Large intestine (tissue), 3 donors: ENCODE results near the gene KCTD21. TPM values are rescaled to one million over a fixed set of nuclear protein-coding genes. Genes with fewer than 3 reads are reported as not detected.
"Not testable (repeated sequence)": the region's sequence is repeated elsewhere in the genome, so short reads cannot be mapped to it uniquely, and the experiment has no call there.

ENCODE experiments used
- DNase-seq, 2 donors: peaks; one replicate each; pipeline versions ENCODE4 v3.0.0 to v3.0.0-alpha.2; 2013
- H3K27ac ChIP-seq: one replicate; pipeline ENCODE4 v1.5.1; 2013; ENCODE audit warnings: low read length
- H3K27me3 ChIP-seq: 2 replicates; pipeline ENCODE4 v1.6.1; 2013; ENCODE audit warnings: low read length; ENCODE audit not compliant: control insufficient read depth, insufficient read depth
- H3K36me3 ChIP-seq: 2 replicates; pipeline ENCODE4 v1.6.1; 2013; ENCODE audit warnings: low read length; ENCODE audit not compliant: control insufficient read depth, insufficient read depth
- H3K4me1 ChIP-seq: one replicate; pipeline ENCODE4 v1.6.1; 2013; ENCODE audit warnings: low read length; ENCODE audit not compliant: control insufficient read depth, insufficient read depth
- H3K4me3 ChIP-seq: one replicate; pipeline ENCODE4 v1.5.1; 2013; ENCODE audit warnings: low read length
- H3K9me3 ChIP-seq: one replicate; pipeline ENCODE4 v1.6.1; 2013; ENCODE audit warnings: mild to moderate bottlenecking, low read depth, low read length, moderate library complexity; ENCODE audit not compliant: control insufficient read depth
- WGBS: methylation state at CpG from one replicate; pipeline ENCODE4 v1.1.5; 2013; ENCODE audit warnings: low lambda C conversion rate; ENCODE audit not compliant: insufficient coverage; 5-methylcytosine and 5-hydroxymethylcytosine counted together
- polyA plus RNA-seq: library from polyadenylated mRNA; unstranded; fragments of 120-200 nt; gene quantifications from one replicate; pipeline ENCODE4 v1.2.1, GENCODE V29; 2013

The KCTD21 gene
- polyA plus RNA-seq, 1 donor, result 5.2 TPM

DNA sequence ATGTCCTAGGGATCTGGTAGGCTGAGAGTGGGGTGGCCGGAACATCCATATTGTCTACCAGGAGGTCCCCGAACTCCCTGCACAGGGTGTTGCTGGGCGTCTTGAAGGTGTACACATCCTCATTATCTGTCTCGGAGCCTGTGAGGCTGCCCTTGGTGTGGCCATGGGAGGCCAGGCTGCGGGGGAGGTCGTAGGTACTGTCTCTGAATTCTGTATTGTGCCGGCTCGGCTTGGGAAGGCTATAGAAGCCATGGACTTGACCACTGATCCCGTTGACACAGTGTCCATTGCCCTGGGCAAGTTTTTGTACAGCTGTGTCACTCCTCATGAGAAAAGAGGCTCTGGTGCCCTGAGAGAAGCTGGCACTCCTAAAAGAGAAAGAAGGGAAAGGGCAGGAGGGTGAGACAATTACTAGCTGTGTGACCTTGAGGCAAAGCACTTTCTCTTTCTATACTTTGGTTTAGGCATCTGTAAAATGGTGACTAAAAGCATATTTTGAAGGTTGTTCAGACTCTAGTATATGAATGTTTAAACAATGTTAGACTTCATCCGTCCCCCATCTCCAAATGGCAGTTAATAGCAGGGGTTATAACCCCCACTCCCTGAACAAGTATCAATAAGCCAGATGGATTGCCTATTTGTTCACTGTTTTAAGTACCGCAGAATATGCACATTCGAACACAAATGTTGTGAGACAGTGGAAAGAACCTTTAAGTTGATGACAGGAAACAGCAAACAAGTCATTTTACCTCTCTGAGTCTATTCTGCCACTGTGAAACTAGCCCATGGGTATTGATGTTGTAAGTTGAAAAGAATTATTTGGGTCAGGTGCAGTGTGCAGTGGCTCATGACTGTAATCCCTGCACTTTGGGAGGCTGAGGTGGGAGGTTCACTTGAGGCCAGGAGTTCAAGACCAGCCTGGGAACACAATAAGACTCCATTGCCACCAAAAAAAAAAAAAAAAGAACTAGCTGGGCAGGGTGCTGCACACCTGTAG lies 38.6 kb upstream of the KCTD21 start:
- no peaks in the 10 kb centered on the region for H3K9me3 ChIP-seq
- DNase-seq, result no peak
- no CpG with 5 or more reads among the region's 12 CpGs for WGBS
- H3K27ac ChIP-seq, result no peak overlapping the region
- H3K27me3 ChIP-seq, result no peaks in the 10 kb centered on the region
- no peak overlapping the region for H3K4me3 ChIP-seq
- peaks cover 31% of the 10 kb centered on the region for H3K36me3 ChIP-seq
- H3K4me1 ChIP-seq, result no peaks in the 10 kb centered on the region

DNA sequence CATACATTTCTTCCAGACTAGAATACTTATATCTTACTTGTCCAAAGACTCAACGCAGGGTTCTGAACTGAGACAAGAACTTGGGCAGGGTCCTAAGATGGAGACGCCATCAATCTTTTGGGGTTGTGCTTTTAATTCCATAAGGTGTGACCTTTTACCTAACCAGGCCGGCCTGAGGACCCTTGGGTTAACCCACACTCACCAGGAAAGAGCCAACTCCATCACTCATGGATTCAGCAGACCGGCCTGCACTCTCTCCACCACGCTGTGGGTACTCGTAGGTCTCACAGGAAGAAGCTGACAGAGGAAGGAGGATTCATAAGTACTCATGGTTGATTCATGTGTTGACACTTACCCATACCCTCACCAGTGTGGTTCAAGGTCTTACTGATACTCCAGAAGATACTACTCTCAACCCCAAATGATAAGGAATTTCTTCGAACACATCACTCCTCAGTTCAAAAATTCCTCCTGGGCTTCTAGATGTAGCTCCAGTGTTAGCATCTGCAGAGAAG lies 36.5 kb upstream of the KCTD21 start:
- no peak for DNase-seq
- Histone ChIP-seq H3K9me3 (no peaks in the 10 kb centered on the region), H3K27ac (no peak overlapping the region), H3K4me1 (no peaks in the 10 kb centered on the region), H3K4me3 (no peak overlapping the region), H3K36me3 (peaks cover 50% of the 10 kb centered on the region), H3K27me3 (no peaks in the 10 kb centered on the region)
- WGBS, result no CpG with 5 or more reads among the region's 7 CpGs

DNA sequence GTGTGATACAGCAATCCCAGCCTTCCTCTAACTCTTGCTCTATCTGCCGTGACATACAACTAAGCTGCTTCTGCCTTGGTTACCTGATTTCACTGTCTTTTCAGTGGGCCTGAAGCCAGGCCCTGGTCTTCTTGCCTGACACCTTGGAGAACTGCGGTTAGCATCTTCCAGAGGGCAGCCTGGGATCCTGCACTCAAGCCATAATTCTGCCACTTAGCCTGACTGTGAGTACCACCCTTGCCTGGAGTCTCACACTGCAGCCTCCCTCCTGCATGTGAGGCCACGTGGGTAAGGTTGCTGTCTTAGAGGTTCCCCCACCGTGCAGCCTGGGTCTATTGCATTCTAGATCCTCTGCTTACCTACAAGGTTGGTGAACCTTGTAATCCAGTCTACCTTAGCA lies 36.1 kb upstream of the KCTD21 start:
- no peak overlapping the region for H3K4me3 ChIP-seq
- DNase-seq, result no peak
- peaks cover 55% of the 10 kb centered on the region for H3K36me3 ChIP-seq
- no CpG with 5 or more reads among the region's 4 CpGs for WGBS
- H3K27me3 ChIP-seq, result no peaks in the 10 kb centered on the region
- H3K4me1 ChIP-seq, result no peaks in the 10 kb centered on the region
- no peak overlapping the region for H3K27ac ChIP-seq
- no peaks in the 10 kb centered on the region for H3K9me3 ChIP-seq

DNA sequence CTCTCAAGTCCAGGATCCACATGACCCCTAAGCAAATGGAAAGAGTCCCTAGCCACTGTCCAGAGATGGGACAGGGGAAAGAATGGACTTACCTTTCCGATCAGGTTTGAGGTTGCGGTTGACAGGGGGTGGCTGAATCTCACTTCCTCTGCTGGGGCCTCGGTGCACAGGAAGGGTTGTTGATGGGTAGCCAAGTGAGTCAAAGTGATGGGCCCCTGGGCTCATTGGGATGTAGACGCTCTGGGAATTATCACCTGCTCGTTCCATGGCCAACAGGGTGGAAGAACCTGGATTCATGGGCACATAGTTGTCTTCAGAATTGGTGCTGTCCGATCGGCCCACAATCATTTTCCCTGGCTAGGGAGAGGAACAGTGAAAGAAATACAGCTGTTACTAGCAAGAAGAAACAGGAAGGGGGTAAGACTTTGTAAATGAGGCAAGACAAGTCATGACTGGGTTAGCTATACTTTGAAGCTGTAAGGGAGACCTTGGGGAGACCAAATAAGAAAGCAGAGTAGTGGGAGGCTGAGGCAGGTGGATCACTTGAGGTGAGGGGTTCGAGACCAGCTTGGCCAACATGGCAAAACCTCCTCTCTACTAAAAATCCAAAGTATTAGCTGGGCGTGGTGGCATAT lies 35.0 kb upstream of the KCTD21 start:
- no CpG with 5 or more reads among the region's 9 CpGs for WGBS
- Histone ChIP-seq H3K9me3 (no peaks in the 10 kb centered on the region), H3K4me1 (no peaks in the 10 kb centered on the region), H3K4me3 (no peak overlapping the region), H3K27ac (no peak overlapping the region), H3K27me3 (no peaks in the 10 kb centered on the region), H3K36me3 (peaks cover 65% of the 10 kb centered on the region)
- no peak for DNase-seq

DNA sequence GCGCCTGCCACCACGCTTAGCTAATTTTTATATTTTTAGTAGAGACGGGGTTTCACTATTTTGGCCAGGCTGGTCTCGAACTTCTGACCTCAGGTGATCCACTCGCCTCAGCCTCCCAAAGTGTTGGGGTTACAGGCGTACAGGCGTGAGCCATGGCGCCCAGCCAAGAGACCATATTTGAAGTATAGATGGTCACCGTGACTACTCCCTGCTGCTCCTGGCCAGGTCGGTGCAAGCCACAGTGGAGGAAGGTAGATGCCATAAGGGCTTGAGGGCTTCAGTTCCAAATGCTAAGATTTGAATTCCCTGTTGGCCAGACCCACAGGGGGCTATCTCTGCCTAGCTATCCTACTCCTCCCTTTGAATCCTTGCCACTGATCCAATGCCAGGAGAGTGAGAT lies 34.3 kb upstream of the KCTD21 start:
- not testable (repeated sequence) for H3K27me3 ChIP-seq, H3K27ac ChIP-seq, H3K9me3 ChIP-seq, H3K4me3 ChIP-seq, DNase-seq, H3K4me1 ChIP-seq
- WGBS, result 100% methylated on average over 1 of the region's 10 CpGs
- peaks cover 72% of the 10 kb centered on the region for H3K36me3 ChIP-seq

DNA sequence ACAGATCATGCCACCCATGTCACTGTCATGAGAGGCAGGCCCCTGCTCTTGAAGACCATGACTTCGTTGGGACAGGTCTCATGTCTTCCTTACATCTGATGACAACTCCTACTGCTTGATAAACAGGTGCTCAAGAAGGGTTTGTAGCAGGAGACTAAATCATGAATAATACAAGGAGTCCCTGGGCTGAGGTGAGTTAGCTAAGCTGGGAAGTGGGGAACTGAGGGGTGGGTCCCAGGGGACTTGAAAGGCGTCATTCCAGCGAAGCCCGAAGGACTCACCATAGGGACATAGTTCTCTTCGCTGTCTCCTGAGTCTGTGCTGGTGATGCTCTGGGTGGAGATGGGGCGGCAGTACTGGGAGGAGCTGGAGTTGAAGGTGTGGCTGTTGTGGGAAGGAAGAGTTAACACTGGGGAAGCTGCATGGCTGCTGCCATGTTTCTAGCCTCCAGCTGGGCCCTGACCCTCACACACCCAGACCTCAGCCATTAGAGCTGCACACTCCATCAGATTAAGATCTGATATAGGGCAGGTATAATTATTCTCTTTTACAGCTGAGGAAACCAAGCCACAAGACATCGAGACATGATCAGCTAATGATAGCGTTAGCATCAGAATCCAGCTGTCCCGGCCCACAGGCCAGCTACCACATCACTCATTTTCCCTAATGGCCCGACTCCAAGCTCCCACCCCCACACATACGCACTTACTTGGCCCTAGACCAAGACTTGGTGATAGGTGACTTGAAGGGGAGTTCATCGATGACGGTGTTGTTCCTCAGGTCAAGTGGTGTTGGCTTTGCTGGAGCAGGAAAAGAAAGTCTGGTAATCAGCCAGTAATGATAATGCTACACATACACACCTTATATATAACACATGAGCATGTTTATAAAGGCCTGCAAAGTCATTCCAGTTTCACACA lies 33.2 kb upstream of the KCTD21 start:
- Histone ChIP-seq H3K27ac (no peak overlapping the region), H3K9me3 (no peaks in the 10 kb centered on the region), H3K4me3 (no peak overlapping the region), H3K36me3 (peaks cover 73% of the 10 kb centered on the region), H3K4me1 (no peaks in the 10 kb centered on the region), H3K27me3 (no peaks in the 10 kb centered on the region)
- WGBS, result no CpG with 5 or more reads among the region's 13 CpGs
- DNase-seq, result no peak

DNA sequence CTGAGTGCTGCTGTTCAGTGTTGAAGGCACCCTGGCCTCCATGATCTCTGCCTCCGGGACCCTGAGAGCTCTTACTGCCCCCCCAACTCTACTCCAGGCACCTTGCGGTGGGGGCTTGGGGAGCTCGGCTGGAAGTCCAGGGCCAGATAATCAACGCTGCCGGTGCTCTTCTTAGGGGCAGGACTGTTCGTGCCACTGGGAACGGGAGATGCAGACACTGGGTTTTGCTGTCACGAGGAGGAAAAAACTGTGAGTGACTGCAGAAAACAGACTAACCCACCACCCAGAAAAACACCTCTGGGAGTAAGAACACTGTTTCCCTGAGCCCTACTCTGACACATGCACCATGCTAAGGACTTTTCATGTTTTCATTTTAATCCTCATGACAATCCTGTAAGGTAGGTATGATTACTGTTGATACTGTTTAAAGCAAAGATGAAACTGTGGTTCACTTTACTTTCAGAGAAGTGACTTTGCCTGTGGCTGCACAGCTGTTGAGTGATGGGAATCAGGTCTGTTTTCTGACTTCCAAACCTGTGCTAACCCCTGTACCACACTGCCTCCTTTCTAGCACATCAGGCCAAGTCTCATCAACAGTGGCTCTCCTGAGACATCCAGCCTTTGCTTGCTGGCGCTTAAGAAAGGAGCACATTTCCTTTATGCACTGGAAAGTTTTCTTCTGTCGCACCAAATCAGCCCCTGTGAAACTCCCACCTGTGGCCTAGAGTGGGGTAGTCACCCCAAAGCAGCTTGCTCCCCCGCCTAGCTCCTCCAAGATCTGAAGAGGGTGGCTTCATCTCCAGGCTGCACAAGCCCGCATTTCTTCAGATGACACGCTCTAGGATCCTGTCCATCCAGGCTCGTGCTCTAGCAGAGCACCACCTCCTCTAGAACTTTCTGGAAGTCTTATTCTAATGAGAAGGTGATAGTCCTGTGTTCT lies 32.1 kb upstream of the KCTD21 start:
- peaks cover 73% of the 10 kb centered on the region for H3K36me3 ChIP-seq

DNA sequence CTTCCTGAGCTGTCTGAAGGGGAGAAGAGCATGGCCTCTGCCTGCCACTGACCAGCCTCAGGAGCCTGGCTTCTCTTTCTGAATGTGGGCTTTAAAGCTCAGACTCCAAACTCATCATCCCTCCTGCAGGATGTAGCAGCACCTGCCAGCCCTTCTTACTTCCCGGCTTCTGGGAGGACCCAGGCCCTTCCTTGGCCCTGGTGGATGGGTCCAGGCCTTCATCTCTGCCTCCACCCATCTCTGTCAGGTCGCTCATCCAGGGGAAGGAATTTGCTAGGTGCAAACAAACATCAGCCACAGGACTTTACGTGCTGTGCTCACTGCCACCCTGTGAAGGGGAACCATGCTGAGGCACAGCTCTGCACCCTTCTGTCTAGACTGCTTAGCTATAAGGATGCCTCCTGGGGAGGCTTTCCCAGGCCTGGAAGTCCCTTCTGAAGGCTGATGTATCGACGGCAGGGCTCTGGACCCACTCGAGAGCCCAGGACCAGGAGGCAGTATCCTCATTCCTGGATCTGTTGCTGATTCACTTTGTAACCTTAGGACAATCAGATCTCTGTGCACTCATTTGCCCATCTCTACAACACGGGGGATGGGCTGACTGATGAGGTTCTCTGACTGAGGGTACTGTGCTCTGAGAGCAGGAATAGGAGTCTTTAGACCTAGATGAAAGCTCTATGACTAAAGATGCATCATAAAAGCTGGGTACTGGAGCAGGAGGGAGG lies 31.2 kb upstream of the KCTD21 start:
- H3K4me3 ChIP-seq, result no peak overlapping the region
- no peak for DNase-seq
- no peak overlapping the region for H3K27ac ChIP-seq
- H3K36me3 ChIP-seq, result peaks cover 67% of the 10 kb centered on the region
- WGBS, result no CpG with 5 or more reads among the region's 7 CpGs
- H3K4me1 ChIP-seq, result no peaks in the 10 kb centered on the region
- H3K9me3 ChIP-seq, result no peaks in the 10 kb centered on the region
- H3K27me3 ChIP-seq, result no peaks in the 10 kb centered on the region

More for the DNA sequence above, 32.1 kb upstream of the KCTD21 start:
- Histone ChIP-seq H3K4me3 (no peak overlapping the region), H3K9me3 (no peaks in the 10 kb centered on the region), H3K27ac (no peak overlapping the region), H3K27me3 (no peaks in the 10 kb centered on the region), H3K4me1 (no peaks in the 10 kb centered on the region)
- no CpG with 5 or more reads among the region's 14 CpGs for WGBS
- no peak for DNase-seq
